MV-4-11 (cell line): ENCODE measurements around the gene SSX2IP.

ENCODE experiments used
- DNase-seq: peaks from one replicate; lab custom pipeline; 2025; lab: John Stamatoyannopoulos, UW

SSX2IP gene

DNA sequence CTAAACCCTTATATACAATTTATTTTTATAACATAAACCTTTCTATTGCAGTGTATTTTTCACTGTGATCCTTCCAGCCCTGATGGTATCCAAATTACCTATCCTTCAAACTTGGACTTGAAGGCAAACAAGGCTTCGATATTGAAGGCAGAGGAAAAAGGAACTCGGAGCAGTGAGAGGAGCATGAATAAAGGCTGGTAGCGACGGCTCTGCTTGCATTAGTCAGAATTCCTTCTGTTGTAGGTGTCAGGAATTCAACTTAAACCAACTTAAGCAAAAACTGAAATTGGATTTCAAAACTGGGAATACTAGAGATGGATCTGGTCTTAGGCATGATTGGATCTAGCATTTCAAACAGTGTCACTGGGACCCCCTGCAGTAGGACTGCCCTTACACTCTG is 17.8 kb upstream of the SSX2IP start:
- no peak for DNase-seq

DNA sequence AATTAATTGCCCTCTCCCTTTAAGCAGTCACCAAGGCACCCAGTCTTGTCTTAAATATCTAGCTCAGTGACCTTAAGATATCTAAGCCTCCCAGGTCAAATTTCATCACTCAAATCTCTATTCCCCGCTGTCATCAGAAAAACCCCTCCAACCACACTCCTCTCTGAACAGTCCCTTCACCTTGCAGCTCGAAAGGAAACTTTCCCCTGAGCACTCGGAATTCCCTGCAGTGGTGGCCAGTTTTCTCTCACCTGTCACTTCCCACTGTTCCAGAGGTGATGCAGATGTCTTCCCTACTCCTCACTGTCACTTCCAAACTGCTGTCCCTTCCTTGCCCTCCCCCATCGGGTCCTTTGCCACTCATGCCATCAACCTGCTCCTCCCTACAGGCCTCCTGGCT is 15.3 kb upstream of the SSX2IP start:
- DNase-seq, result no peak

DNA sequence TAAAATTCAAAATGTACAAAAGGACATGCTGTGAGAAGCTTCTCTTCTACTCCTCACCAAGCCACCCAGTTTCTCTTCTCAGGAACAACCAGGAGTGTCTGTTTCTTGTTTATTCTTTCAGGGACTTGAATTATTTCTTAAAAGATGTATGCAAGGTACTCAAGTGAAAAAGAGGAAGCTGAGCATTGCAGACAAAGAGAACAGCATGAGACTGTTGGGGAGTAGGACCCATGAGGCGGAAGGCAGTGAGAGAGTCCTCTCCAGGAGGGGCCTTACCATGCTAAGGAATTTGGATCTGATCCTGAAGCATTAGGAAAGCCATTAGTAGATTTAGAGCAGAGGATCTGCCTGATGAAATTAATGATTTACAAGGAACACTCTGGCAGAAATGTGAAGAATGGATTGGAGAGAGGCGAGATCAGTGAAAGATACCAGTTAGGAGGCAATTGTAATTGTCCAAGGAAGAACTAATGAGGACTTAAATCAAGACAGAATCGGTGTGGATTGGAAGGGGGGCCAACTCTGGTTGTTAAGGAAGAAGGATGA is 14.7 kb upstream of the SSX2IP start:
- peak; percentile 62 for DNase-seq

DNA sequence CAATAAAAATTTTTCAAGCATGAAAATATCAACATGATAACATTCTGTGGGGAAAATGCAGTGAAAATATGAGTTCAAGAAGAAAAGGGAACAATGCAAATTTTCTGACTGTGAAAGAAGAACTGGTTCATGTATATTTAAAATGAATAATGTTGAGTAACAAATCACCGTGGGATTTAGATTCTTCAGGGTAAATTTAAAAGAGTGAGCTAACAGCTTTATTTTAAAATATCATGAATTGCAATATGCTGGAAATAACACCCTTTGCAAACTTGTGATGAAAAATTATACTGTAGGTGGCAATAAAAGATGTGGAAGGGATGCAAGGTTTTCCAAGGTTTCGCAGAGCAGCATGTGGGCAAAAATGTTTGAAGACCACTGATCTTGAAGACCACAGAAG is 13.2 kb upstream of the SSX2IP start:
- peak; percentile 35 for DNase-seq

- no peak for DNase-seq
These were observed 11.9 kb upstream of the SSX2IP start for GRCh38 chr1:84702143-84702542.

- DNase-seq, result no peak
These were observed 11.1 kb upstream of the SSX2IP start for GRCh38 chr1:84701376-84701775.

GRCh38 chr1:84700070-84700469 is 9.8 kb upstream of the SSX2IP start:
- peak; percentile 79 for DNase-seq

GRCh38 chr1:84698151-84699110 is 8.2 kb upstream of the SSX2IP start:
- peak; percentile 9 for DNase-seq

GRCh38 chr1:84693785-84694184 is 3.5 kb upstream of the SSX2IP start:
- no peak for DNase-seq

DNA sequence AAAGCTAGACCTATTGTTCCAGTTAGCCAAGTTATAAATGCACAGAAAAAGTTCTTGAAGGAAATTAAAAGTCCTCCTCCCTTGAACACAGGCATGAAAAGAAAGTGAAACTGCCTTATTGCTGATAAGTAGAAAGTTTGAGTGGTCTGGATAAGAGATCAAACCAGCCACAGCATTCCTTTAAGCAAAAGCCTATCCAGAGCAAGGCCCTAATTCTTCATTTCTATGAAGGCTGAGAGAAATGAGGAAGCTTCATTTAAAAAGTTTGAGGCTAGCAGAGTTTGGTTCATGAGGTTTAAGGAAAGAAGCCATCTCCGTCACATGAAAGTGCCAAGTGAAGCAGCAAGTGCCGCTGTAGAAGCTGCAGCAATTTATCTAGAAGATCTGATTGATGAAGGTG is 2.7 kb upstream of the SSX2IP start:
- peak; percentile 65 for DNase-seq

- peak; percentile 5 for DNase-seq
These were observed 2.1 kb upstream of the SSX2IP start for GRCh38 chr1:84692391-84692790.

DNA sequence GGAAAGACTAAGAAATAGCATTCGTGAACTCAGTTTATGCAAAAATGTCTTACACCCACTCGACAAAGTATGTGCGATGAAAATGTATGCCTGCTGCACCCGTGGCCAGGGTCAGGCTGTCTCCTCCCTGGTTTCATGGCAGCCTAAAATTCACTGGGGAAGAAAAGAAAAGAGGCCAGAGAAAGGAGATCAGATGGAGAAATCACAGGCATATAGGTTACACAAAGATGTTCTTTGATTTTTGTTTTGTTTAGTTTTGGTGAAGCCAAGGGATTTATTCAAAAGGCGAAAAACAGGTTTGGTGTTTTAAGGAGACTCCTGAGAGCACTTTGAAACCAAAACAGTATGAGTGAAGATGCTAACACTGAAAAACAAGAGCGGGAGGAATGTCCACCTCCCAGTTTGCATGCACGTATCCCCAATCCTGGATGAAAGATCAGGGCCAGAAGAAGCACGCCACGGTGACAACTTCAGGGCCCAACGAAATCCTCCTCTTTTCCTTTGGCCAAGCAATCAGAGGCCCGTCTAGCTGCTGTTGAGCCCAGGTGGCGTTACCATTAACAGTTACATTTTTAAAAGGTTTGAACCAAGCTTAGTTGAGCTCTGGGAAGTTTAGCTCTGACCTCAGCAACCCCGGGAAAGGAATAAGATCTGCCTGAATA is 992 bp upstream of the SSX2IP start:
- no peak for DNase-seq

DNA sequence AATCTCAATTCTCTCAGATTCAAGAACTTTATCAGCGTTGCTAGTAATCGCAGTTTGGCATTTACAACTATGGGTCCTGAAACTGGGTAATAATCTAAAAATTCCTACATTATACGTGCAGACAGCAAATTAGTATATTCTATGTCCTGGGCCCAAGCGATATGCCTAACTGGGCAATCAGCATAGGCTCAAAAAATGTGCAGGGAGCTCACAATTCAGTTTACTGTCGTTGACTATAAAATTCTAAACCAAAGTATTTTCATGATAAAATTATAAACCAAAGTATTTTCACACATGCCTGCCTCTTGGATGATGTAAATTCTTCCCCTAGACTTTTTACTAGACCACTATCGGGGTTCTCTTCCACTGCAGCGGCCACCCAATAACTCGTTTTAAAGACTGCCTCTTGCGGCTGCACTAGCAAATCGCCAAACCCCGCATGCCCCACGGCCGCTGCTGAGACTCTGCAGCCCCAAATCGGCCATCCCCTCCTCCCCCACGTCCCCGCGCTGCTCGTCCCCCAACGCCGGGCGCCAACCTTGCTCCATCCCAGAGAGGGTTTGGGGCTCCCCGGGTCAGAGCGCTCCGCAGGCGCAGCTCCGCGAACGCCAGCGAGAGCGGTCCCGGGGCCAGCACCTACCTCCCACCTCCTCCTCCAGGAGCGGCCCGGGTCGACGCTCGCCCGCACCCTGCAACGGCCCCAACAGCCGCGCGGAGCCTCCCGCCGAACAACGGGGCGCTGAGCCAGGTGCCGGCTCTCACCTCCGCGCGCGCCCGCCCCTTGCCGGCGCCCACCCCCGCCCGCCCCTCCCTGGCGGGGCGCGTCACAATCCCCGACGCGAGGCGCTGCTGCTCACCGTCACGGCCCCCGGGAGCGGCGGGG is 506 bp downstream of the SSX2IP start:
- peak; percentile 6 for DNase-seq

GRCh38 chr1:84688463-84689061 is 1.7 kb downstream of the SSX2IP start:
- DNase-seq, result peak; percentile 67

DNA sequence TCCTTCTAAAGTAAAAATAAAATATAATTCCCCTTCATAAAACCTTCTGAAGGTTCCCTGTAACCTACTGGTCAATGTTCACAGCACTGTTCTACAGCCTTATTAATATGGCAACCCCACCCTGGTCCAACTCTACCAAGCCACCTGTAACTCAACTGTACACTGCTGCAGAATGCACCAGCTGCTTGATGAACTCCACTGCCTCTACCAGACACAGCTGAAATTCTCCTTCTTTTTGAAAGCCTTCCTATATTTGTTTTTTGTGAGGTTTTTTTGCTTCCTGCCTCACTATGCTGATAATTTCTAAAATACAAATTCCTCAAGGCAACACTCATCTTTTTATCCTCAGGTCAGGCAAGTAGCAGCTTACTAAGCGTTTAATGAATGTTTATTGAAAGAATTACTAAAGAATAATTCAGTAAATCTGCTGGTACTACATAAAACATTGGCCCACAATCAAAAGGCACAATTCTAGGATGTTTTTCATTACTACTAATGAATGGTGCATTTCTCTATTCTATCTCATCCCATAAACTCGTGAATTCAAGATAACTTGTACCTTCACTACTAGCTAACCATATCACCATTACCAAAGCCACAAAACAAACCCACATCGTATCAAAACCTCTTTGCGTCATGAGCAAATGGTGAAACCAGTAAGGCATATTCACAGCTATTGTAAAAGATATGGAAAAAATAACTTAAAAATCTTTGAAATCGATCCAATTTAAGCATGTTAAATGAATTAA is 2.4 kb downstream of the SSX2IP start:
- no peak for DNase-seq

DNA sequence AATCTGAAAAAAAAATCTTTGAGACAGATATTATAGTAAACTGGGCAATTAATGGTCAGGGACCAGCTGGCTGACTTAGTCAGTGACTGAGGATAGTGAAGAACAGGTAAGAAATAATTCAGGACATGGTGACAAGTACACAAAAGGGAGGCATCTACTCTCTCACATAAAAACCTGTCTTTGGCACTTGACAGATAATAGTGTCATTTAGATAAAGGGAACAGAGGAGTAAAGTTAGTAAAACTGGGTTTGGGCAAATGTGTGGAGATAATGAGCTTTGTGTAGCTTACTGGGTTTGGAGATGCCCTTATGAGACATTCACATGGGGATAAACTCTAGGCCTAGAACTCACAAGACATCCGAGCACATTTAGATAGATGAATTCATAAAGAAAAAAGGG is 4.0 kb downstream of the SSX2IP start:
- DNase-seq, result no peak

DNA sequence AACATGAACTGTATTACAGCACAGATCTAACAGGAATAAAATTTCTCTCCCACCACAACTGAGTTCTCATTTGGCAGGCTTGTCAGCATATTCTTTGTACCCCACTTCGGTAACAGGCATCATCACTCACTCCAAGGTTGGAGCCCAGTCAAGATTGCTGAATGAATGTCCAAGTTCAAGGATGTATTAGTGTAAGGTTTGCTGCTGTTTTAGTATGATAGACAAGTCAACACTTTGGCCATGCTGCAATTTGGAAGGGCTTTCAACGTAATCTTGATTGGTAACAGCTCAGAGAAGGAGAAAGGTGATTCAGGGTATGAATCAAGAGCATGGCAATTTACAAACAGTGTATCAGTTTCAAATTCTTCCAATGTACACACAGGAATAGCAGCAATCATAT is 6.8 kb downstream of the SSX2IP start:
- DNase-seq, result no peak

DNA sequence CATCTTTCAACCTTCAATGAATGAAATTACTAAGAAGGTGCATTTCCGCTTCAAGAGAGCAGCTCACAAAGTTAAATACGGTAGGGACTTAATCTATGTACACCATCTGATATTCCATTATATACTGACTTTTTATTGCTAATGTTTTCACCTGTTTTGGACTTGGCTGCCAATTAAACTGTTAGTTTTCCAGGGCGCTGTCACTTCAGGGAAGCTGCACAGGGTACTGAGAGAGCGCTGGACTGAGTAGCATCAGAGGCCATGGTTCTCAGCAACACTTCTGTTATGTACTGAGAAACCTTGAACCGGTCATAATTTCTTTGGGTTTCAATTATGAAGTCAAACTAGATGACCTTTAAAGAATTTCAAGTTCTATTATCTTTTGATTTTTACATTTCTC is 8.2 kb downstream of the SSX2IP start:
- no peak for DNase-seq

DNA sequence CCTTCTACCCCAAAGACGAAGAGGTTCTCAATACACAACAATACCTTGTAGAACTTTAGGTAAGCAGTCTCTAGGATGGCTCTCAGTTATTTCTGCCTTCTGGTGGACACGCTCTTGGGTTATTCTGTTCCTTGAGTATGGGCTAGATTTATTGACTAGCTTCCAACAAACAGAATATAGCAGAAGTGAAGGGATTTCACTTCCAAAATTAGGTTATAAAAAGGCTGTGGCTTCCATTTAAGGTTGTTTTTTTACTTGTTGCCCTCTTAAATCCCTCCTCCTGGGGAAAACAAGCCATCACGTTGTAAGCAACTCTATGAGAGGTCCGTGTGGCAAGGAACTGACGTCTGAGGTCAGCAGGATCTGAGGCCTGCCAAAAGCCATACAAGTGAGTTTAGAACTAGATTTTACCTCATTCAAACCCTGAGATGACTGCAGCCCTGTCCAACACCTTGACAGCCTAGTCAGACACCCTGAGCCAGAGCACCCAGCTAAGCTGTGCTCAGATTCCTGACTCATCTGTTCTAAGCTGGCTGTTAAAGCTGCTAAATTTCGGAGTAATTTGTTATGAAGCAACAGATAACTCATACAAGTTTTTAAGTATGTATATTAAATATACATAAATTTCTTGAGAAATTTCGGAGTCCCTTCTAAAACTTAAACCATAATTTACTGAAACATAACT is 12.7 kb downstream of the SSX2IP start:
- DNase-seq, result no peak

GRCh38 chr1:84675631-84676030 is 14.6 kb downstream of the SSX2IP start:
- no peak for DNase-seq
